ENCODE results near the gene PDZD2.
"Not testable (repeated sequence)": the region's sequence is repeated elsewhere in the genome, so short reads cannot be mapped to it uniquely, and the experiment has no call there.

Gene PDZD2

GRCh38 chr5:31638748-31639418 lies at the start of gene PDZD2:
PDZD2 (plus strand) TSS chr5:31639131.
- peak; percentile 81 for DNase-seq

- DNase-seq, result no peak
Observed at GRCh38 chr5:31593665-31594064, 45.3 kb upstream of the PDZD2 start.

GRCh38 chr5:31596354-31596753 lies 42.6 kb upstream of the PDZD2 start:
- DNase-seq, result no peak

- DNase-seq, result no peak
Observed at GRCh38 chr5:31598640-31599611, 40.0 kb upstream of the PDZD2 start.

- DNase-seq, result not testable (repeated sequence)
Observed at GRCh38 chr5:31602305-31602704, 36.6 kb upstream of the PDZD2 start.

- no peak for DNase-seq
Observed at GRCh38 chr5:31604240-31604639, 34.7 kb upstream of the PDZD2 start.

- no peak for DNase-seq
Observed at GRCh38 chr5:31604644-31605043, 34.3 kb upstream of the PDZD2 start.

- DNase-seq, result no peak
Observed at GRCh38 chr5:31605920-31606319, 33.0 kb upstream of the PDZD2 start.

GRCh38 chr5:31607546-31607945 lies 31.4 kb upstream of the PDZD2 start:
- DNase-seq, result no peak

GRCh38 chr5:31611002-31611401 lies 27.9 kb upstream of the PDZD2 start:
- no peak for DNase-seq

- DNase-seq, result no peak
Observed at GRCh38 chr5:31613651-31614050, 25.3 kb upstream of the PDZD2 start.

GRCh38 chr5:31614151-31615020 lies 24.5 kb upstream of the PDZD2 start:
- DNase-seq, result no peak

GRCh38 chr5:31617867-31618266 lies 21.1 kb upstream of the PDZD2 start:
- DNase-seq, result no peak

- DNase-seq, result no peak
Observed at GRCh38 chr5:31620026-31620425, 18.9 kb upstream of the PDZD2 start.

GRCh38 chr5:31623249-31623648 lies 15.7 kb upstream of the PDZD2 start:
- no peak for DNase-seq

GRCh38 chr5:31625394-31625793 lies 13.5 kb upstream of the PDZD2 start:
- DNase-seq, result no peak

- DNase-seq, result no peak
Observed at GRCh38 chr5:31626156-31626555, 12.8 kb upstream of the PDZD2 start.

- no peak for DNase-seq
Observed at GRCh38 chr5:31626604-31627234, 12.2 kb upstream of the PDZD2 start.

- no peak for DNase-seq
Observed at GRCh38 chr5:31630931-31631330, 8.0 kb upstream of the PDZD2 start.

- DNase-seq, result no peak
Observed at GRCh38 chr5:31632460-31632859, 6.5 kb upstream of the PDZD2 start.

GRCh38 chr5:31635446-31635845 lies 3.5 kb upstream of the PDZD2 start:
- DNase-seq, result no peak

- DNase-seq, result no peak
Observed at GRCh38 chr5:31637851-31638250, 1.1 kb upstream of the PDZD2 start.

GRCh38 chr5:31638345-31638744 lies 586 bp upstream of the PDZD2 start:
- no peak for DNase-seq

Data from CD4-positive, alpha-beta T cell treated with Interleukin-6 for 4 hours (primary cell).